Adrenal gland (tissue), 5 donors: ENCODE data around the gene CD5L.

Experiments
- POLR2A ChIP-seq, 2 donors: fragments of 450-650 bp; IDR thresholded peaks; one replicate each; pipeline ENCODE4 v1.6.1; 2017; ENCODE audit warnings: antibody characterized with exemption in 2 of 2, mild to moderate bottlenecking in 2 of 2, moderate library complexity in 1 of 2
- TF ChIP-seq, protein P1 (sequence below), 6 experiments: fragments of 450-650 bp in 4 of 6; fragments of 200-600 bp in 2 of 6; sonication (generic) in 1 of 6; IDR thresholded peaks; 1 replicate in 5 of 6; 2 replicates in 1 of 6; pipeline versions ENCODE4 v1.5.1 to v1.8.0; 2016 to 2021; ENCODE audit warnings: antibody characterized with exemption in 6 of 6, mild to moderate bottlenecking in 2 of 6, moderate library complexity in 1 of 6
- donor health status: DM: no; HTN: no; CAD: no.

DNA sequence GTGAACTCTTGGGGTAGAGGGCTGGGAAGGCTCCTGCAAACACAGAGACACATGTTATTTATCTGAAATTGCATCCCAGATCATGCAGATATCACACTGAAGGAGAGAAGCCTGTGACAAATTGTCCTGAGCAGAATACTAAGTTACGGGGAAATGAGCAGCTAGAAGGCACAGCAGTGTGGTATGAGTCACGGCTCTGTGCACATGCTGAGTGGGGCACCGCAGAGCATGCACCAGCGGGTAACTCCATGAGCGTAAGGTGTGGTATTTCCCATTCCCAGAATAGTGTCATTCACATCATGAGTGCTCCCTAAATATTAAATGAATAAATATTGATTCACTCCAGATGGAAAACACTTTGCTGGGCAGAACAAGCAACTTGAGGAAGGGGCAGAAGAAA lies 43.4 kb downstream of the CD5L start:
- TF ChIP-seq, protein P1, sequence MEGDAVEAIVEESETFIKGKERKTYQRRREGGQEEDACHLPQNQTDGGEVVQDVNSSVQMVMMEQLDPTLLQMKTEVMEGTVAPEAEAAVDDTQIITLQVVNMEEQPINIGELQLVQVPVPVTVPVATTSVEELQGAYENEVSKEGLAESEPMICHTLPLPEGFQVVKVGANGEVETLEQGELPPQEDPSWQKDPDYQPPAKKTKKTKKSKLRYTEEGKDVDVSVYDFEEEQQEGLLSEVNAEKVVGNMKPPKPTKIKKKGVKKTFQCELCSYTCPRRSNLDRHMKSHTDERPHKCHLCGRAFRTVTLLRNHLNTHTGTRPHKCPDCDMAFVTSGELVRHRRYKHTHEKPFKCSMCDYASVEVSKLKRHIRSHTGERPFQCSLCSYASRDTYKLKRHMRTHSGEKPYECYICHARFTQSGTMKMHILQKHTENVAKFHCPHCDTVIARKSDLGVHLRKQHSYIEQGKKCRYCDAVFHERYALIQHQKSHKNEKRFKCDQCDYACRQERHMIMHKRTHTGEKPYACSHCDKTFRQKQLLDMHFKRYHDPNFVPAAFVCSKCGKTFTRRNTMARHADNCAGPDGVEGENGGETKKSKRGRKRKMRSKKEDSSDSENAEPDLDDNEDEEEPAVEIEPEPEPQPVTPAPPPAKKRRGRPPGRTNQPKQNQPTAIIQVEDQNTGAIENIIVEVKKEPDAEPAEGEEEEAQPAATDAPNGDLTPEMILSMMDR (IDR thresholded peaks at IDR 0.05): no peak
- no peak for TF ChIP-seq POLR2A (IDR thresholded peaks at IDR 0.05)
